Retinal pigment epithelial cell (primary cell): ENCODE measurements around the gene MRPS23.

Source experiments
- DNase-seq: peaks from one replicate; pipeline ENCODE4 v3.0.0-alpha.2; 2010; ENCODE audit warnings: low read depth
- H3K4me3 ChIP-seq: 2 replicates; pipeline ENCODE4 v1.5.1; 2011; ENCODE audit warnings: mild to moderate bottlenecking, low read length, control low read depth, moderate library complexity
- CTCF ChIP-seq: conservative IDR thresholded peaks from 2 replicates; pipeline ENCODE4 v1.5.1; 2011; ENCODE audit warnings: low read depth, low read length, control low read depth, inconsistent platforms

MRPS23 gene

DNA sequence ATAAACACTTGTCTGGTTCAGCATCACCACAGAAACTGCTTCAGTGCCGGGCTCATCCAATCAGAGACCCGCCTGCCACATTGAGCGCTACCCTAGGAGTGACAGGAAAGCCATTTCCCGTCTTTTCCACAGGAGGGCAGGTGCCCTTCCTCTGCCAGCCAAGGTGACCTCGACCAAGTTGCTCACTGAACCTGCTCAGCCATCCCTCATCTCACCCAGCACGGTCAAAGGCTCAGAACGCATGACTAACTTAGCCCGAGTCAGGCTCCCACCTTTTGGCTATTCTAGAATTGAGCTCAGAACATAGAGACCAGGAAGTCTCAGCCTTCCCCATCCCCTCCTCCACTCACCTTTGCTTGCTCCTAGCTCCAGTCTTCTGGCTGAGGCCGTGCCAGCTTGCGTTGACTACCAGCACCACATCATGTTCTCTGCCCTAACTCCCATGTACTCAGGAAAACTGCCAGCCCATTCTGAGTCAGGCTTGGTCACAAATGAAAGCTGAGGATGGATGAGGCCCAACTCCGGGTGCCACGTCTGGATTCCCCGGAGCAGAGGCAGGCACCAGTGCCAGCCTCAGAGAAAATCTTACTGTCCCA lies 15.6 kb downstream of the MRPS23 start:
- peak; percentile 30 for TF ChIP-seq CTCF
- no peak overlapping the region for H3K4me3 ChIP-seq
- DNase-seq, result no peak

- H3K4me3 ChIP-seq, result peak overlapping the region; percentile 45
- DNase-seq, result no peak
- peak; percentile 93 for TF ChIP-seq CTCF
Observed at GRCh38 chr17:57833179-57833939, 16.5 kb downstream of the MRPS23 start.

GRCh38 chr17:57832314-57833178 lies 17.3 kb downstream of the MRPS23 start:
- TF ChIP-seq CTCF, result no peak
- peak overlapping the region; percentile 45 for H3K4me3 ChIP-seq
- no peak for DNase-seq

DNA sequence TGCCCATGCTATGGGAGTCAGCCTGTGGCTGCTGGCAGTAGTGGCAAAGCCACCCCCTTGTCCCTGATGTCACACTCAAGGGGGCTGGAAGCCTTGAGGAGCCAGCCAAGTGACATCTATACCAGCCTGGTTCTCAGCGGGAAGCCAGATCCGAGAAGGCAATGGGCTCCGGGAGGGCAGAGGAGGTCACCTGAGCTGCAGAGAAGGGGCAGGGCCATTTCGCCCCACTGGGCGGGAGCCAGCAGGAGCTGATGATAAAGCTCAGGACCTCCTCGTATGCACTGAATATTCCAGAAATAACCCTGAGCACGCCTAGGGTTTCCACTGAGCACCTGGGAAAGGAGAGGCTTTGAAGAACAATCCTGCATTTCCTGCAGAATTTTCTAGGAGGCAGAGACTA lies 19.0 kb downstream of the MRPS23 start:
- no peak for DNase-seq
- no peak overlapping the region for H3K4me3 ChIP-seq
- TF ChIP-seq CTCF, result no peak

DNA sequence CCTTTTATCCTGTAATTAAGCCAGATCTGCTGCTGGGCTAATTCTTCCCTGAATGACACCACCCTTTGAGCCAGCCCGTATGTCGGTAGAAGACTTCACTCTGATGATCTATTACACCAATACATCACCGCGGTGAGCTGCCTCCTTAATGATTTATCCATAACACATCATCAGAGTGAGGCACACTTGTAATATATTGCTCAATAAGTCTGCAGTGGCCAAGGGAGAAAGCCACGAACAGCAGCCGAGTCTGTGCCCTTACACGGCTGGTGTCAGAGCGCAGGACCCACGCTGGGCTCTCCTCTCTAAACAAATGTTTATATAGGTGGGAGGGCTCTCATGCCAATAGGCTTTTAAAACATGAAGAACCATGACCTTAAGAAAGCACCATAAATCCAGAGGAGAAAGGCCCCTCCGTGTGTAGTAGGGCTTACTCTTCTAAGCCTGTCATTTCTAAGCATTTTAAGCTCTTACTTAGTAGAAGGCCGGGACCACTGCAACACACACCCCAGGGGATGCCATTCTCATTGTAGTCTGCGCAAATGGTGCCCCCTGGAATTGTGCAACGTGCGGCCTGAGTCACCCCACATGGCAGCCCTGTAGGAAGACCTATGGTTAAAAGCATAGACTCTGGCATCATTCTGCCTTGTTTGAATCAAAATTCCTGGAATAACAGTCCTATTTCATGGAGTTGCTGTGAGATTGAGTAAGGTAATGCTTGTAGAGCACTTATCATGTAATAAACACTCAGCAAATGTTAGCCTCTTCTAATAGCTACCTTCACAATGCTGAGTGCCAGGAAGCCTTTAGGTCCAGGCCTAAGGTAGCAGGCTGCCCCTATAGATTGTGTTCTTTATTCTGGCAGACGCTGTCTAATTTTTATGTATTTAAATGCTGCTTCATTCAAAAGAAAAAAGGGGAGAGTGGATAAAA lies 26.1 kb downstream of the MRPS23 start:
- no peak overlapping the region for H3K4me3 ChIP-seq
- DNase-seq, result no peak
- TF ChIP-seq CTCF, result no peak

- H3K4me3 ChIP-seq, result no peak overlapping the region
- no peak for TF ChIP-seq CTCF
- DNase-seq, result no peak
Observed at GRCh38 chr17:57819867-57820266, 30.0 kb downstream of the MRPS23 start.
